ENCODE measurements around the gene ZNF212.

ZNF212 gene

DNA sequence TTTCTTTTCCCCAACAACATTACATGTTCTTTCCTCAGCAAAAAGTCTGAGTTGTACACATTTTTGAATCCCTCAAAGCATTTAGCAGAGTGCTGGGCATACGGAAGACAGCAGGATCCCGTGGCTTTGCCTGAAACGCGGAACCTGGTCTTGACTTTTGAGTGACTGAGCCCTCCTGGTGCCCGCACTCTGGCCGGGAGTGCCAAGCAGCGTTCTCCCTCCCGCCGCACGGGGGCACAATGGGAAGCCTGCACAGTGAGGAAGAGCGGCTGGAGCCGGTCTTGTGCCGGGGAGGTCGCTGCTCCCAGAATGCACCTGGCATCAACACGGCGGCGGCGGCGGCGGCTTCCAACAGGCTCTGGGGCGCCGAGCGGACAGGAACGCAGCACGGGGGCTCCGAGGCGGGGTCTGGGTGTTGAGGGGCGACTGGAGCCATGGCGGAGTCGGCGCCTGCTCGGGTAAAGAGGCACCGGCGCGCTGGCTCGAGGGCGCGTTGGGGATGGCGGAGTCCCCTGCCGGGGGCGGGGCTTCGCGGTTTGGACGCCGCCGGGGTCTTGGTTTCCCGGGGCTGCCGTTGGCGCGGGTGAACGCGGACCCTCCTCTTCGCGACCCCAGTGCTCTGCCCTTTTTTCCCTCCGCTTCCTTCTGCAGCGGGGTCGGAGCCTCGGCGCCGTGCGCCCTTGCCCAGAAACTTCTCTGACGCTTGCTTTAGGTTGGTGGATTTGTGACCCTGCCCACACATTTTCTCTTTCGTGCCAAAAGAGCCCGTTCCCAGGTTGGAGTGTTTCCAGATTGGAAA is at the start of gene ZNF212:
Gene ZNF212, plus strand, starts transcription at position 307 of the 799 bp plus-strand sequence. Its CDS starts 128 bp downstream, at position 435.
- DNase-seq (ENCODE audit: low read depth) = peak; percentile 76

DNA sequence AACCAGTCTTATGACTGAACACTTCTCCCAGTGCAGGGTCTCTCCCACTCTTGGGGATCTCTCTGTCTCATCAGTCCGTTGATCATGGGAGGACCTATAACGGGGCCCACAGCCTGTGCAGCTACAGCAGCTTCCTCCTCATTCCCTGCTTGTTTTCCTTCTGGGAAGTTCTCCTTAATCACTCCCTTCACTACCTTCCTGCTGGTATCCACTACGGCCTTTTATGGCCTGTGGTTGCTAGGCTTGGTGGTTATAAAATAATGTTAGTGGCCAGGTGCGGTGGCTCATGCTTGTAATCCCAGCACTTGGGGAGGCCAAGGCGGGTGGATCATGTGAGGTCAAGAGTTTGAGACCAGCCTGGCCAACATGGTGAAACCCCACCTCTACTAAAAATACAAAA is 47.6 kb upstream of the ZNF212 start:
- no peak for DNase-seq (ENCODE audit: low read depth)

- no peak for DNase-seq (ENCODE audit: low read depth)
Observed at GRCh38 chr7:149194799-149195179, 44.7 kb upstream of the ZNF212 start.

- peak; percentile 59 for DNase-seq (ENCODE audit: low read depth)
Observed at GRCh38 chr7:149195180-149196150, 44.0 kb upstream of the ZNF212 start, which contains the start of gene ZNF282. Gene ZNF282 (plus strand): TSS chr7:149195546. CDS start chr7:149195590, 44 bp downstream.

GRCh38 chr7:149196151-149196704 is 43.2 kb upstream of the ZNF212 start:
- DNase-seq (ENCODE audit: low read depth) = no peak

GRCh38 chr7:149196705-149197171 is 42.7 kb upstream of the ZNF212 start:
- no peak for DNase-seq (ENCODE audit: low read depth)

GRCh38 chr7:149197675-149198074 is 41.8 kb upstream of the ZNF212 start:
- DNase-seq (ENCODE audit: low read depth) = no peak

DNA sequence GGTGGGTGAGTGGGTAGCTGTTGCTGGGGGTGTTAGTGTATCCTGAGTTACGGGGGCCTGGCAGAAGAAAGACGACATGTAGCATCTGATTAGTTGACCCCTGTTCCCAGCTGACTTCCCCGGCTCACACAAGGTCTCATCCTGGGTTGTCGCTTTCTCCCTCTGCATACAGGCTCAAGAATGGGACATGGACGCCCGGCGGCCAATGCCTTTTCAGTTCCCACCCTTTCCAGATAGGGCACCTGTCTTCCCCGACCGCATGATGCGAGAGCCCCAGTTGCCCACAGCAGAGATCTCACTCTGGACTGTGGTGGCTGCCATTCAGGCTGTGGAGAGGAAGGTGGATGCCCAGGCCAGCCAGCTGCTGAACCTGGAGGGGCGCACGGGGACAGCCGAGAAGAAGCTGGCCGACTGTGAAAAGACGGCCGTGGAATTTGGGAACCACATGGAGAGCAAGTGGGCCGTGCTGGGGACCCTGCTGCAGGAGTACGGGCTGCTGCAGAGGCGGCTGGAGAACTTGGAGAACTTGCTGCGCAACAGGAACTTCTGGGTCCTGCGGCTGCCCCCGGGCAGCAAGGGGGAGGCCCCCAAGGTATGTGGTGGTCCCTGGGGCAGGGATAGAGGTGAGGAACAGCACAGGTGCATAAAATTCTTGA is 41.2 kb upstream of the ZNF212 start:
- no peak for DNase-seq (ENCODE audit: low read depth)

- DNase-seq (ENCODE audit: low read depth) = no peak
Observed at GRCh38 chr7:149199234-149199995, 40.0 kb upstream of the ZNF212 start.

DNA sequence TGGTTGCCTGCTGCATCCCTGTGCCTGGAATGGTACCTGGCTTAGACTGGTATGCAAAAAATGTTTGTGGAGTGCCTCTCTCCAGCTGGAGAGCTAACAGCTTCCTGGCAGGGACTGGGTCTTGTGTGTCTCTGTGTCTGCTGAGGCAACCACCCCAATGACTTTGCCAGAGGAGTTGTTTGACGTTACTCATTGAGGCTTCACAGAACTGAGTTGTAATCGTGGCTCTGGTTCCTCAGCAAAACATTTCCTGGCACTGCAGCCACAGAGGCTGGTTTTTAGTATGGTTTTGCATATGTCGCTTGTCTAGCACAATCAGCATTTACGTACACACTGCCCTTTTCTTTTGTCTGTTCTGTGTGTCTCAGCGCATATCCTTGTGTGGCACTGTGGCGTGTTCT is 36.6 kb upstream of the ZNF212 start:
- DNase-seq (ENCODE audit: low read depth) = no peak

DNA sequence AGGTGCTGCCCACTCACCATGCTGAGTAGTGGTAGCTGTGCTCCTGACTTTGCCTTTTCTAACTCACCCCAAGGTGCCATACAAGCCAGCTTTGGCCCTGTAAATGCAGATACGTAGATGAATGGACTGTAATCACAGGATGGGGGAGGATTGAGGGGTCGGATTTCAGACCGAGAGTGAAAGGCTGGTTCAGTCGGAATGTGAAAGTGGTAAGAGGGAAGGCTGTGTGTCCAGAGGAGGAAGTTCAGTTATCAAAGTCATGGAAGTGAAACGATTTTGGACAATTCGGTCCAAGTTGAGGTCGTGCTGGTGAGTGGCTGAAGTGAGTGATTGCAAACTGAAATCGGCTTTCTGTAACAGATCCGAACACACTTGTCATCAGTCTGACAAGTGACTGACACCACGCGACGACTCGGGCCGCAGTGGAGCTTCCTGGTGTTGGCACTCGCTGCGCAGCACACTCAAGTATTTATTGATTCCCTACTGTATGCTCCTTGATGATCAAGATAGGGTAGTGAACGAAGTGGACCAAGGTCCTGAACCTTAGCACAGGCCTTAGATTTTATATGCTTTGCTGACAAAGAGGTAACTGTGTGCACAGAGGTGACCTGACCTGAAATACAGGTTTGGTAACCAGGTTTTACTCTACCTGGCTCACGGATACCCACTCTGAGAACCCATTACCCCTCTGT is 33.6 kb upstream of the ZNF212 start:
- no peak for DNase-seq (ENCODE audit: low read depth)

DNA sequence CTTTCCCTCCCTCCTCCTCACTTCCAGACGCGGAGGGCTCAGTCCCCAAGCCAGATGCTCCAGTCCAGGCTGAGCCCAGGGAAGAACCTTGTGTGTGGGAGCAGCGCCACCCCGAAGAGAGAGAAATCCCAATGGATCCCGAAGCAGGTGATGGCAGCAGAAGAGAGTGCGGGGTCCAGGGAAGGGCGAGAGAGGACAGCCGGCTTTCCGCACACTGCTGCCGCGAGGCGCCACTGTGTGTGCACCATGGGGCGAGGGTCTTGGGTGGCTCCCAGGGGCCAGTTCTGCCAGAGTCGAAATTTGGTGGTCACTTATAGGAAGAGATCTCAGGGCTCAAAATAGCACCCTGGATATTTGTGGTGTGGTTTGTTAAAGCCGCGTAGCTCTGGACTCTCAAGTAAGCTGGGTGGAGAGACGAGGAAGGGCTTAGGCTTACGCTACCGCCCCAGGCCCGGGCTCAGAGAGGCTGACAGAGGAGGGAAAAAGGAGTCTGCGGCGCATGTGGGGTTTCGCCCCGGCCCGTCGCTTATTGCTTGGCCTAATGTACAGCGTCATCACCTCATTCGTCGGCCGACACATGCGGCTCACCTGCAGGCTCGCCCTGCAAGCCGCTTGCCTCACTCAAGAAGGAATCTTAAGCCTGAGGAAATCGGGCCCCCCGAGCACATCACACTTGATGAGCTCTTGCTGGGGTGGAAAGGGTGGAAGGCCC is 32.0 kb upstream of the ZNF212 start:
- no peak for DNase-seq (ENCODE audit: low read depth)

DNA sequence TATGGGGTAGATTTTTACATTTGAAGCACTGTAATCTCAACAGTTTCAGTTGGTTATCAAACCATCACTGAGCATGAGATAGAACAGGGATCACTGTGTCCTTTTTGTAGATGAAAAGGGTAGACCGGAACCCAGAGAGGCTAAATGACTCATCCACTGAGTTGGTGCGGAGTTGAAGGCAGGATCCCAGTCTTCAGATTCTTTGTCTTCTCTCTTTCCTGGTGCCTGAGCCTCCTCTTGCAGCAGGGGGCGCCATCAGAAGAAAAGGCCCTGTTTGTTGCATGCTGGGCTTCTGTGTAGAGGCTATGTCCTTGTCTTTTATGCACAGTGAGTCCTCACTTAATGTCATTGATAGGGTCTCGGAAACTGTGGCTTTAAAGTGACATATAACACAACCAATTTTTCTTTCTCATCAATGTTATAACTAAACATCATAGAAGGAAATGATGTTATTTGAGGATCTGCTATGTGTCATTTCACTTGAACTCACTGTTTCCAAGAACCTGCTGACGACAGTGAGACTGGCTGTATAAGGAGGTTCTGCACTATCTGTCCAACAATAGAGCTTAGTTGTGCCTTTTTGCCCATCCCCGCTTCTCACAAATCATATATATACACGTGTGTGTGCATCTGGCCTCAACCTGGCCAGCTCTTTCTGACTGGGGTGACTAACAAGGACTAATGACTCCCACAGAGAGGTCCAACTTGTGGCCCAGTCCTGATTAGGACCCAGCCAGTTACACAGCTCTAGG is 29.8 kb upstream of the ZNF212 start:
- peak; percentile 74 for DNase-seq (ENCODE audit: low read depth)

DNA sequence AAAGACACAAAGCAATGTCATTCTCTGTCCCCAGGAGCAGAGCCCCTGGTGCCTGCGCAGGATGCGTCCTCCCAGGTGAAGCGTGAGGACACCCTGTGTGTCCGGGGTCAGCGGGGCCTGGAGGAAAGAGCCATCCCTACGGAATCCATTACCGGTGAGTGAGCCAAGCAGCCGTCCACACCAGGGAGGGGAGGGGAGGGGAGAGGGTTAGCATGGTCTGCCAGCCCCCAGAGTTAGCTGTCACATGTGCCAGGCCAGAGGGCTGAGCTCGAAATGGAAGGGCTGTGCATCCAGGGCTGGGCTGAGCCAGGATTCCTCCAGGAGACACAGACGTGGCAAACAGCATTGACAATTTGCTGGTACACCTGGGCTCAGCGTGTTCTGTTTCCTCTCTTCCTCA is 28.9 kb upstream of the ZNF212 start:
- no peak for DNase-seq (ENCODE audit: low read depth)

GRCh38 chr7:149214020-149214720 is 25.3 kb upstream of the ZNF212 start:
- DNase-seq (ENCODE audit: low read depth) = no peak

- DNase-seq (ENCODE audit: low read depth) = no peak
Observed at GRCh38 chr7:149216402-149216801, 23.0 kb upstream of the ZNF212 start.

DNA sequence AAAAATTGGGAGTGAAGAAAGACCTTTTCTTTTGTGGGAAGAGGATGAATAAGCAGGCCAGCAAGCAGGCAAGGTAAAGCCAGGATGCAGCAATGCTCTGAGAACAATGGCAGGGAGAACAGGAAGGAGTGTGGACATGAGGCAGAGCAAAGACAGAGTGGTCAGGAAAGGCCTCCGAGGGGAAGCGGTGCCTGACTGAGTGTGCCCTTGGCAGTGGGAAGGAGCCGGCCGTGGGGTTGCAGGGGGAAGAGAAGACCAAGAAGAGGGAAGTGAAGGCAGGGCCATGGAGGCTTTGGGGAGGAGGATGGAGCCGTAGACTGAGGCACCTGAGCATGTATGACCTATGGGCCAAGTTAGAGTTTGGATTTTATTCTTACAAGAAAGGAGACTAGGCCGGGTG is 21.9 kb upstream of the ZNF212 start:
- no peak for DNase-seq (ENCODE audit: low read depth)
